Esophagus muscularis mucosa (tissue), 3 donors: ENCODE data around the gene UQCRFS1.

Experiments used
- POLR2A ChIP-seq: fragments of 450-650 bp; IDR thresholded peaks from one replicate; pipeline ENCODE4 v1.6.1; 2017; ENCODE audit warnings: antibody characterized with exemption, moderate library complexity, mild to moderate bottlenecking, low read depth
- TF ChIP-seq, protein P1 (sequence below), 3 experiments: fragments of 200-600 bp in 2 of 3; fragments of 450-650 bp in 1 of 3; sonication (generic) in 2 of 3; IDR thresholded peaks; one replicate each; pipeline ENCODE4 v1.5.1; 2017 to 2019; ENCODE audit warnings: antibody characterized with exemption in 3 of 3, mild to moderate bottlenecking in 2 of 3, moderate library complexity in 1 of 3

DNA sequence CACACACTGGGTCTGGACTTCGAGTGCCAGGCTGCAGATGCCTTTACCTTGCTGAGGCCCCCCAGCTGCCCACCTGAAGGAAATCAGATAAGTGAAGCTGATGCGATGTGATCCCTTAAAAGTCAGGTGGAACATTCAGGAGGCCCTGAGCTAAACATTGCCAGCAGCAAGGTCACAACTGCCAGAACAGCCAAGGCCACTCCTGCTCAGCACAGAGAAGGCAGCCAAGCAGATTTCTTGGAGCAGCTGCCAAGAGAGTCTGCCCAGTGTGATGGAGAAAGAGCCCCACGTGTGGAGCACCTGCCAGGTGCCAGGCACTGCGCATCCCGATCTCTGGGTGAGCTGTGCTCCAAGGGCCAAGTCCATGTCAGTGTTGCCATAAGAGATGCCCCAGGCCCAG, 20.6 kb upstream of the UQCRFS1 start:
- TF ChIP-seq POLR2A = no peak
- TF ChIP-seq, protein P1, sequence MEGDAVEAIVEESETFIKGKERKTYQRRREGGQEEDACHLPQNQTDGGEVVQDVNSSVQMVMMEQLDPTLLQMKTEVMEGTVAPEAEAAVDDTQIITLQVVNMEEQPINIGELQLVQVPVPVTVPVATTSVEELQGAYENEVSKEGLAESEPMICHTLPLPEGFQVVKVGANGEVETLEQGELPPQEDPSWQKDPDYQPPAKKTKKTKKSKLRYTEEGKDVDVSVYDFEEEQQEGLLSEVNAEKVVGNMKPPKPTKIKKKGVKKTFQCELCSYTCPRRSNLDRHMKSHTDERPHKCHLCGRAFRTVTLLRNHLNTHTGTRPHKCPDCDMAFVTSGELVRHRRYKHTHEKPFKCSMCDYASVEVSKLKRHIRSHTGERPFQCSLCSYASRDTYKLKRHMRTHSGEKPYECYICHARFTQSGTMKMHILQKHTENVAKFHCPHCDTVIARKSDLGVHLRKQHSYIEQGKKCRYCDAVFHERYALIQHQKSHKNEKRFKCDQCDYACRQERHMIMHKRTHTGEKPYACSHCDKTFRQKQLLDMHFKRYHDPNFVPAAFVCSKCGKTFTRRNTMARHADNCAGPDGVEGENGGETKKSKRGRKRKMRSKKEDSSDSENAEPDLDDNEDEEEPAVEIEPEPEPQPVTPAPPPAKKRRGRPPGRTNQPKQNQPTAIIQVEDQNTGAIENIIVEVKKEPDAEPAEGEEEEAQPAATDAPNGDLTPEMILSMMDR (IDR thresholded peaks at IDR 0.05) = no peak
